ENCODE results near the gene IQGAP3.

IQGAP3 gene

DNA sequence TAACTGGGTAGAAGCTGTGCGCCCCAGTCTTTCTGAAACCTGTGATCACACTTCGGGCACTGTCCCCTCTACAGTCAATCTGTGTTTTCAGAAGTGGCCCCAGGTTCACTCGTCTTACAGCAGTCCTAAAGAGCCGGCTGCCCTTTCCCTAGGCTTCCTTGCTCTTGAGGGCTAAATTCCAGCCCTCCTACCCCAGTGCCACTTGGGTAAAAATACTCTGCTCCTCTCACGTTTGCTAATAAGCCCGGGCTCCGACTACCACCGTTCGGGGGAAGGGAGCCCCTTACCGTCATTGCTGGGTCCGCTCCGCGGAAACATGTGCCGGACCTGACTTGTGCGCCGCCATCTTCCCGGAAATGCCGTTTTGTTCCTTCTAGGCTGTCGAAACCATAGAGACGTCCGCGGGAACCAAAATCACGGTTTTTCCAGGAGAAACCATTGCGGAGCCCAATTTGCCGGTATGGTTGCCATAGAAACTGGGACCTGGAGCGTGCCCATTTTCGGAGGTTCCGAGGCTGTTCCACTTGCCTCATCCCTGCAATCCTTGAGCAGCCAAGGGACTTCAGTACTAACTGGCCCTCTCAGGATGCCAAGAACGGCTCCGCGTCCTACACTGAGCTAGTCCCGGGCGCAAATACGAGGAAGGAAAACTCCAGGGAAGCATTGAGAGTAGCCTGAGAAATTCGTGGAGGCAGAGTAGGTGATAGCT lies 28.9 kb upstream of the IQGAP3 start, which contains the start of gene GPATCH4:
Gene GPATCH4 (minus strand): TSS at position 358 of the 709 bp plus-strand sequence.
- H4K20me1 ChIP-seq (ENCODE audit: insufficient read depth), result no peaks in the 10 kb centered on the region
- peak within 1 kb of the TSS; percentile 77 for H3K4me2 ChIP-seq
- H3K4me3 ChIP-seq (IDR thresholded peaks at IDR 0.05; ENCODE audit: insufficient read depth, low read depth, low read length), result peak within 1 kb of the TSS; percentile 99
- peak within 1 kb of the TSS; percentile 77 for H3K27ac ChIP-seq
- H3K9ac ChIP-seq, result peak within 1 kb of the TSS; percentile 92
- TF ChIP-seq, protein P1, sequence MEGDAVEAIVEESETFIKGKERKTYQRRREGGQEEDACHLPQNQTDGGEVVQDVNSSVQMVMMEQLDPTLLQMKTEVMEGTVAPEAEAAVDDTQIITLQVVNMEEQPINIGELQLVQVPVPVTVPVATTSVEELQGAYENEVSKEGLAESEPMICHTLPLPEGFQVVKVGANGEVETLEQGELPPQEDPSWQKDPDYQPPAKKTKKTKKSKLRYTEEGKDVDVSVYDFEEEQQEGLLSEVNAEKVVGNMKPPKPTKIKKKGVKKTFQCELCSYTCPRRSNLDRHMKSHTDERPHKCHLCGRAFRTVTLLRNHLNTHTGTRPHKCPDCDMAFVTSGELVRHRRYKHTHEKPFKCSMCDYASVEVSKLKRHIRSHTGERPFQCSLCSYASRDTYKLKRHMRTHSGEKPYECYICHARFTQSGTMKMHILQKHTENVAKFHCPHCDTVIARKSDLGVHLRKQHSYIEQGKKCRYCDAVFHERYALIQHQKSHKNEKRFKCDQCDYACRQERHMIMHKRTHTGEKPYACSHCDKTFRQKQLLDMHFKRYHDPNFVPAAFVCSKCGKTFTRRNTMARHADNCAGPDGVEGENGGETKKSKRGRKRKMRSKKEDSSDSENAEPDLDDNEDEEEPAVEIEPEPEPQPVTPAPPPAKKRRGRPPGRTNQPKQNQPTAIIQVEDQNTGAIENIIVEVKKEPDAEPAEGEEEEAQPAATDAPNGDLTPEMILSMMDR (conservative IDR thresholded peaks at IDR 0.05; ENCODE audit: low read depth, low read length), result peak; percentile 15; the same call in 1 of the 2 replicates
- H2AFZ ChIP-seq (ENCODE audit: low read depth), result peak within 1 kb of the TSS; percentile 96
- peaks cover 42% of the 10 kb centered on the region for H3K79me2 ChIP-seq (ENCODE audit: insufficient read depth, low read depth)
- peaks cover 18% of the 10 kb centered on the region; the same call in 1 of the 2 replicates for H3K36me3 ChIP-seq (ENCODE audit: insufficient read depth)
- H3K4me1 ChIP-seq (ENCODE audit: low read depth, poor library complexity, severe bottlenecking), result peaks cover 28% of the 10 kb centered on the region
- H3K27me3 ChIP-seq (ENCODE audit: insufficient read depth, low read depth), result no peaks in the 10 kb centered on the region

DNA sequence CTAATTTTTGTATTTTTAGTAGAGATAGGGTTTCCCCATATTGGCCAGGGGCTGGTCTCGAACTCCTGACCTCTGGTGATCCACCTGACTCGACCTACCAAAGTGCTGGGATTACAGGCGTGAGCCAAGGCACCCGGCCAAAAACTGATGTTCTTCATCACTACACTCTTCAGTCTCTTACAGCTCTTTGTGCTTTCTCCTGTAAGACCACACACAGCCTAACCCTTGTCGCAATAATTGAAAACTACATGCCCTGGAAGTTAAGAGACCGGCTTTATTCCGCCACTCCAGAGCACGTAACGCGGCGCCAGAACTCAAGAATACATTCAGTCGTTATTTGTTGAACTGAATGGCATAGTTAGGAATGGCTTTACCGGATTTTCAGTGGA lies 28.4 kb upstream of the IQGAP3 start:
- H3K27me3 ChIP-seq (ENCODE audit: insufficient read depth, low read depth), result no peaks in the 10 kb centered on the region
- H3K9ac ChIP-seq, result peak overlapping the region; percentile 92
- peak overlapping the region; percentile 77 for H3K27ac ChIP-seq
- peaks cover 28% of the 10 kb centered on the region for H3K4me1 ChIP-seq (ENCODE audit: low read depth, poor library complexity, severe bottlenecking)
- TF ChIP-seq, protein P1 (conservative IDR thresholded peaks at IDR 0.05; ENCODE audit: low read depth, low read length), result peak; percentile 25
- H3K36me3 ChIP-seq (ENCODE audit: insufficient read depth), result peaks cover 23% of the 10 kb centered on the region; the same call in 1 of the 2 replicates
- H3K4me3 ChIP-seq (IDR thresholded peaks at IDR 0.05; ENCODE audit: insufficient read depth, low read depth, low read length), result peak overlapping the region; percentile 99
- H3K79me2 ChIP-seq (ENCODE audit: insufficient read depth, low read depth), result peaks cover 42% of the 10 kb centered on the region
- peak overlapping the region; percentile 96 for H2AFZ ChIP-seq (ENCODE audit: low read depth)
- H3K4me2 ChIP-seq, result peak overlapping the region; percentile 77
- no peaks in the 10 kb centered on the region for H4K20me1 ChIP-seq (ENCODE audit: insufficient read depth)

DNA sequence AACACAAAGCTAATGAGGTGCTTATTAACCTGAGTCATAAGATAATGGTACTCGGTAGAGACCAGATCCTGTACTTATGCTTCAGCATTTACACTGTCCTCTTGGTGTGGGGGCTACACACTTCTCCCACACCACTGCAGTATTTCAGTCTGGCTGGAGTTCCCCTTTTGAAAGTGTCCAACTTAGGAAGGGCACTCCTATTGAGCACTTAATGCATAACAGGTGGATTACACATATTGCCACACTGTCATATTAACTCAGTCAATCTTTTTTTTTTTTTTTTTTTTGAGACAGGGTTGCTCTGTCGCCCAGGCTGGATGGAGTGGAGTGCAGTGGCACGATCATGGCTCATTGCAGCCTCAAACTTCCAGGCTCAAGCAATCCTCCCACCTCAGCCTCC lies 27.4 kb upstream of the IQGAP3 start:
- Histone ChIP-seq H3K36me3 (ENCODE audit: insufficient read depth) (peaks cover 28% of the 10 kb centered on the region; the same call in 1 of the 2 replicates), H4K20me1 (ENCODE audit: insufficient read depth) (no peaks in the 10 kb centered on the region), H3K27ac (peak overlapping the region; percentile 77; the same call in 1 of the 2 replicates), H3K79me2 (ENCODE audit: insufficient read depth, low read depth) (peaks cover 42% of the 10 kb centered on the region), H2AFZ (ENCODE audit: low read depth) (no peak overlapping the region), H3K4me3 (IDR thresholded peaks at IDR 0.05; ENCODE audit: insufficient read depth, low read depth, low read length) (peak overlapping the region; percentile 99), H3K4me2 (peak overlapping the region; percentile 77), H3K27me3 (ENCODE audit: insufficient read depth, low read depth) (no peaks in the 10 kb centered on the region), H3K4me1 (ENCODE audit: low read depth, poor library complexity, severe bottlenecking) (peaks cover 28% of the 10 kb centered on the region), H3K9ac (no peak overlapping the region; the same call in 1 of the 2 replicates)
- TF ChIP-seq, protein P1 (conservative IDR thresholded peaks at IDR 0.05; ENCODE audit: low read depth, low read length), result peak; percentile 85

DNA sequence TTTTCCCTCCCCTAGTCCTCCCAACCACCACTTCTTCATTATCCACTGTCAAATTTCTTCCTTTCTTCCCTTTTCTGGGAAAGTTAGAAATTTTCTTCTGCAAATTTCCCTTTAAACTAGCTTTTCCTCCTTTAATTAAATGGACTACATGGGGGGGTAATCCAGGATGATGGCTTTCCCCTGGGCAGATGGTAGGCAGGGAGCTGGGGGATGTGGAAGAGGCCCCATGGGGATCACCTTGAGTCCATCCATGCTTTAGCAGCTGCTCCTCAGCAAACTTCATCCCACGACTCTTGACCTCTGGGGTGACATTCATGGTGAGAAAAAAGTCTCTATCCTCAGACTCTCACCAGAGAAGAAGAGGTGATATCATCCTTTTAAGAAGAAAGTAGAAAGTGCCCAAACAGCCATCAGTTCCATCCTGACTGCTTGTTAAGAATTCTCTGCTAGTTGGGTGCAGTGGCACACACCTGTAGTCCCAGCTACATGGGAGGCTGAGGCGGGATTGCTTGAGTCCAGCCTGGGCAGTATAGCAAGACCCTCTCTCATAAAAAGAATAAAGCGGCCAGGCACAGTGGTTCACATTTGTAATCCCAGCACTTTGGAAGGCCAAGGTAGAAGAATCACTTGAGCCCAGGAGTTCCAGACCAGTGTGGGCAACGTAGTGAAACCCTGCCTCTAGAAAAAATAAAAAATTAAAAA lies 26.5 kb upstream of the IQGAP3 start:
- Histone ChIP-seq H3K27me3 (ENCODE audit: insufficient read depth, low read depth) (no peaks in the 10 kb centered on the region), H3K27ac (no peak overlapping the region; the same call in 1 of the 2 replicates), H3K9ac (no peak overlapping the region), H2AFZ (ENCODE audit: low read depth) (no peak overlapping the region), H3K4me2 (peak overlapping the region; percentile 77; the same call in 1 of the 2 replicates), H3K4me3 (IDR thresholded peaks at IDR 0.05; ENCODE audit: insufficient read depth, low read depth, low read length) (no peak overlapping the region), H3K79me2 (ENCODE audit: insufficient read depth, low read depth) (peaks cover 42% of the 10 kb centered on the region), H3K4me1 (ENCODE audit: low read depth, poor library complexity, severe bottlenecking) (peaks cover 34% of the 10 kb centered on the region), H3K36me3 (ENCODE audit: insufficient read depth) (peaks cover 34% of the 10 kb centered on the region; the same call in 1 of the 2 replicates), H4K20me1 (ENCODE audit: insufficient read depth) (no peaks in the 10 kb centered on the region)
- TF ChIP-seq, protein P1 (conservative IDR thresholded peaks at IDR 0.05; ENCODE audit: low read depth, low read length), result no peak

All from KMS-11 (cell line).